NCI-H128 (cell line): Measurements from ENCODE around the gene RBBP4.
"Not testable (repeated sequence)": the region's sequence is repeated elsewhere in the genome, so short reads cannot be mapped to it uniquely, and the experiment has no call there.

ENCODE experiments used
- DNase-seq: peaks from one replicate; lab custom pipeline; 2025; ENCODE audit not compliant: unreplicated experiment; lab: John Stamatoyannopoulos, UW

RBBP4 gene

DNA sequence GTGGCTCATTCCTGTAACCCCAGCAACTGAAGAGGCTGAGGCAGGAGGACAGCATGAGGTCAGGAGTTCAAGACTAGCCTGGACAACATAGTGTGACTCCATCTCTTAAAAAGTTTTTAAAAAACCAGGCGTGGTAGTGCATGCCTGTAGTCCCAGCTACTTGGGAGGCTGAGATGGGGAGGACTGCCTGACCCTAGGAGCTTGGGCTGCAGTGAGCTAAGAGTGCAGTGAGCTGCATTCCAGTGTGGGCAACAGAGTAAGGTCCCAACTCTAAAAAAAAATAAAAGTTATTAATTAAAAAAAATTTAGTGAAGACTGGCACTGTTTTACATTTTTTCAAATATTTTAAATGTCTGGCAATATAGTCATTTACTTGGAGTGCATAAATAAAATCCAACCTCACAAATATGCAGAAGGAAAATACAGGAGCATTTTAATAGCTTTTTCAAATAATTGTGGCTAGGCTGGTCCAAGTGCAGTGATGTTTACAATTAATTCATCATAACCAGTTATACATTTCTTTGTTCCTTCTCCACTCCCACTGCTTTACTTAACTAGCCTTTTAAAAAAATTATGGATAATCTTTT is 11.4 kb upstream of the RBBP4 start:
- no peak for DNase-seq

DNA sequence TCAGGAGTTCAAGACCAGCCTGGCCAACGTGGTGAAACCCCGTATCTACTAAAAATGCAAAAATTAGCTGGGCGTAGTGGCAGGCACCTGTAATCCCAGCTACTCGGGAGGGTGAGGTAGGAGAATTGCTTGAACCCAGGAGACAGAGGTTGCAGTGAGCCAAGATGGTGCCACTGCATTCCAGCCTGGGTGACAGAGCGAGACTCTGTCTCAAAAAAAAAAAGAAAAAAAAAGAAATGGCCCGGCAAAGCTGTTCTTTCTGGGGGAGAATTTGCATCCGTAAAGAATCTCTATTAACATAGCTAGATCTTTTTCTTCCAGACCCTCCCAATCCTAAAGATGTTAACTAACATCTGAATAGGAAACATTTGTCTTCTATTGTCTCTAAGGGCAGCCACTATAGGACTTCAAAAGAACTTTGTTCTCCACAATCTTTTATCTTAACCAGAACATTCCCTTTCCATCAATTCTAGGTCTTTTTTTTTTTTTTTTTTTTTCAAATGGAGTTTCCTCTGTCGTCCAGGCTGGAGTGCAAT is 8.6 kb upstream of the RBBP4 start:
- not testable (repeated sequence) for DNase-seq

DNA sequence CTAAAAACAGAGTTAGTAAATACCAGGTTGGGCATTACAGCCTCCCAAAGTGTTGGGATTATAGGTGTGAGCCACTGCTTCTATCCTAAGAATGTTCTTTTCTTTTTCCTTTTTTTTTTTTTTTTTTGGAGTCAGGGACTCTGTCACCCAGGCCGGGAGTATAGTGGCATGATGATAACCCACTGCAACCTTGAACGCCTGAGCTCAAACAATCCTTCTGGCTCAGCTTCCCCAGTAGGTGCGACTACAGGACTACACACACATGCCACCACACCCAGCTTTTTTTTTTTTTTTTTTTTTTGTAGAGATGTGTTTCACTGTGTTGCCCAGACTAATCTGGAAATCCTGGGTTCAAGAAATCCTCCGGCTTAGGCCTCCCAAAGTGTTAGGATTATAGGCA is 6.6 kb upstream of the RBBP4 start:
- no peak for DNase-seq

GRCh38 chr1:32647308-32648134 is 3.5 kb upstream of the RBBP4 start:
- no peak for DNase-seq

DNA sequence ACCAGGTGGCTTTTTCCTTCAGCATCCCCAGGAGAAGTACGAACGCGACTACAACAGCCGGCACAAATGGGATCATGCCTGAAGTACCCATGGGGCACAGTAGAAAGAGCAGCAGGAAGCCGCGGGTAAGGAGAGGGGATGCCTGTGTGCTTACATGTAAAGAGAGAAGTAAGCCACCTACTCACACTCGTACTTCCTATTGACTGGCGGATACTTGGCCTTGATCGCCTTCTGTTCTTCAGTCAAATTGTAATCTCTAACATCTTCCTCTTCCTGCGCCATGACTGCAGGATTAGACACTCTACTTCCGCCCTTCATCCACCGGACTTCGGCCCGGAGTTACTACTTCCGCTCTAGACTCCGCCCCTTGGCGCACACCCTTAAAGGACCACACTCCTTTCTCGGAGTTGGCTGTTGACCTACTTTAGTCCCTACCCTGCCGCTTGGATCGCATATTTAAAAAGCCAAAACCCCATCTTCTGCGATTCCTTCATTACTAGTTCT is 708 bp upstream of the RBBP4 start, which contains the start of gene ZBTB8OS:
Gene ZBTB8OS, minus strand, starts transcription at position 303 of the 504 bp plus-strand sequence. Its CDS starts 21 bp downstream, at position 282.
- DNase-seq = peak; percentile 92

DNA sequence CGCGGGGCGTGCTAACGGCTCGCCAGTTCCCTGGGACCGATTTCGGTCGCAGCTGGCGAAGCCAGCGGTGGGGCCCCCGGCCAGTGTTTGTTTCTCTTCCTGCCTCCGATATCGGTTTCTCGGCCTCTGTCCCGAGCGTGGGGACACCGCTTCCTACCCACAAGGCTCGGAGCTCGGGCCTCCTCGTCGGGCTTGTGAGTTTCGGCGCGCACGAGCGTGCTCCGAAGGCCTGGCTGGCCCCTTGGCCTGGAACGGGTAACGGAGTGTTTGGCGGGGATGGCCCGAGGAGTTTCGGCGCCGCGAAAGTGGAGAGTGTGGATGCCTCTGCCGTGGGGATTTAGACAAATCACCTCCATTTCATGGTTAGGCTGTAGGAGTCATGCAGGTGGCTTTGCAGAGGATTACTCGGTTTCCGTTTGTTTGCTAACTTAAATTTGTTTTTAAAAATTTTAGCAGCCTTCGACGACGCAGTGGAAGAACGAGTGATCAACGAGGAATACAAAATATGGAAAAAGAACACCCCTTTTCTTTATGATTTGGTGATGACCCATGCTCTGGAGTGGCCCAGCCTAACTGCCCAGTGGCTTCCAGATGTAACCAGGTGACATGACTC is 559 bp downstream of the RBBP4 start:
- DNase-seq = no peak

DNA sequence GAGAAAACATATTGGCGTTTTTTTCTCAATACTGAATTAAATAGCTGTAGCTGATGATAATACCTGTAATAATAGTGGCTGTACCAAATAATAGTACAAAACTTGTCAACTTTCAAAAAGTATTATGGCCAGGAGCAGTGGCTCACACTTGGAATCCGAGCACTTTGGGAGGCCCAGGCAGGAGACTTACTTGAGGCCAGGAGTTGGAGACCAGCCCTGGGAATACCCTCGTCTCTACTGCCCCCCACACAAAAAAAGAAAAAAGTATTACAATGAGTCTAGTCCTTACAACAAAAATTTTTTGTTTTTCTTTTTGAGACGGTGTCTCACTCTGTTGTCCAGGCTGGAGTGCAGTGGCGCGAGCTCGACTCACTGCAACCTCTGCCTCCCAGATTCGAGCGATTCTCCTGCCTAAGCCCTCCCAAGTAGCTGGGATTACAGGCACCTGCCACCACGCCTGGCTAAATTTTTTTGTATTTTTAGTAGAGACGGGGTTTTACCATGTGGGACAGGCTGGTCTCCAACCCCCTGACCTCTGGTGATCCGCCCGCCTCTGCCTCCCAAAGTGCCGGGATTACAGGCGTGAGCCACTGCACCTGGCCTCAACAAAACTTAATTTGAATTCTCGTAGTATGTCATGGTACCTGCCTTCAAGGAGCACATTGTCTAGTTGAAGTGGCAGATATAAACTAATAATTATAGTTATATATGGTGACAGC is 1.4 kb downstream of the RBBP4 start:
- no peak for DNase-seq

GRCh38 chr1:32659581-32659980 is 8.6 kb downstream of the RBBP4 start:
- no peak for DNase-seq

DNA sequence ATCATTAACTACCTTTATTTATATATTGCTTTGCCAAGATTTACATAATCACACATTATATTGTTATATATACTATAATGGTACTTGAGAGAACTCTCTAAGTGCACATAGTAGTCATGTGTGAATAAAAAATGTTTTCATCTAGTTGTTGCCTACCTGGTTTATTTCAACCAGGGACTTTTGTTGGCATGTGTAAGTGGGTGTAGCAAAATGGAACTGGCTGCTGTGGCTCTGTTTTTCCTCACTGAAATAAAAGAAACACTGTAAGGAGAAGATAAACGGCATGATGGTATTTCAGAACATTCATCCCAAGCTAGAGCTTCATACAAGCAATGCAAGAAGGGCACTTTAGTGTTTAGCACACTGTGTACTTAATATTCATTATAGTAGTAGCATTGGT is 14.9 kb downstream of the RBBP4 start:
- DNase-seq = no peak

- DNase-seq = no peak
Observed at GRCh38 chr1:32666901-32667566, 16.0 kb downstream of the RBBP4 start.

DNA sequence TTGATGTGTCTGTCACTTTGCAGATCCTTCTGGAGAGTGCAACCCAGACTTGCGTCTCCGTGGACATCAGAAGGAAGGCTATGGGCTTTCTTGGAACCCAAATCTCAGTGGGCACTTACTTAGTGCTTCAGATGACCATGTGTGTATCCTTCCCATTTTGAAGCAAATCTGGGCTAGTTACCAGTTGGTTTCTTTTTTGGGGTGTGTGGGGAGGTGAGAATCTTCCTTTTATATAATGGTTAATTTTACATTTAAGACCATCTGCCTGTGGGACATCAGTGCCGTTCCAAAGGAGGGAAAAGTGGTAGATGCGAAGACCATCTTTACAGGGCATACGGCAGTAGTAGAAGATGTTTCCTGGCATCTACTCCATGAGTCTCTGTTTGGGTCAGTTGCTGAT is 17.7 kb downstream of the RBBP4 start:
- DNase-seq = not testable (repeated sequence)

GRCh38 chr1:32676945-32677344 is 25.9 kb downstream of the RBBP4 start:
- DNase-seq = no peak

- not testable (repeated sequence) for DNase-seq
Observed at GRCh38 chr1:32679993-32680392, 29.0 kb downstream of the RBBP4 start.

DNA sequence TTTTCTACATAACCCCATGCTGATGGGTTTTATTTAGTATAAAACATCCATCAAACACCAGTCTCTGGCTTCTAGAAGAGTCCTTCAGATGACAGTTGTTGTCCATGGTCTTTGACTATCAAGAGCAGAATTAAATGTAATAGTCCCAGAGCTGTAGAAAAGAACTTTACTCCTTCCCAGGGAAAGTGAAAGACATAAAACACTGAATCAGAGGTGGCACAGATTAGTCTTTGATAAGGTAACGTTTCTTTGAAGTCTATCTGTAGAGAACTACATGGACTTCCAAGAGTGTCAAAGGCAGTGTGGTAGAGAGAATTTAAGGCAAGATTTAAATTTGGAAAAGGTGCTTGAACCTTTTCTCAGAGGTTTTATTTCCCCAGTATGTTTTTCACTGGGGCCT is 29.6 kb downstream of the RBBP4 start:
- DNase-seq = no peak

- DNase-seq = no peak
Observed at GRCh38 chr1:32681509-32681908, 30.5 kb downstream of the RBBP4 start.

GRCh38 chr1:32681999-32682398 is 31.0 kb downstream of the RBBP4 start:
- DNase-seq = no peak

GRCh38 chr1:32683397-32683796 is 32.4 kb downstream of the RBBP4 start:
- no peak for DNase-seq

DNA sequence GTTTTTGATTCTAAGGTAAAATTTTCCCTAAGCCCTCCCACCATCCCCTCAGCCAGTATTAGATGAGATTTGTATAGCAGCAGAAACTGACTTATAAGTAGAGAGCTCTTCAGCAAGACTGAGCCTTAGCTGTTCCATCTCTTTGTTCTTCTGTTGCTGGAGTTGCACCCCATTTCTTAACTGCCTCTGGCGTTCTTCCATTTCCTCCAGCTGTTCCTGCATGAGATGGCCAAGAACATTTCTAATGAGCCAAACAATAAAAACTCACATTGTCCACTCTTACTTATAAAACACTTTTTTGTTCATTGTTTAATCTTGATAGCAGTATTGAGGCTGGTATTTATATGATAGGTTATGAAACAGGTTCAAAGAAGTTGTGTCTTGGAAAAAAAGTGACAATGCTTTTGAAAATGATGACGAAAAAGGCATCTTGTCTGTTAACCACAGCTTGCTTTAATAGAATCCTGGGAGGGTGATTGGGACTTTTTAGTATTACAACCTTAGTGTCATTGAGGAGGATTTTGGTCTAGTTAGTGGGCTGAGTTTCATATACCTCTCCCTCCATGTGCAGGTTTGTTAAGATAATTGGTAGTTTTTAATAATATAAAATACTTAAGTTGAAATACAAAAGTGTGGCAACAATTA is 33.3 kb downstream of the RBBP4 start:
- no peak for DNase-seq

- no peak for DNase-seq
Observed at GRCh38 chr1:32685498-32685897, 34.5 kb downstream of the RBBP4 start.

DNA sequence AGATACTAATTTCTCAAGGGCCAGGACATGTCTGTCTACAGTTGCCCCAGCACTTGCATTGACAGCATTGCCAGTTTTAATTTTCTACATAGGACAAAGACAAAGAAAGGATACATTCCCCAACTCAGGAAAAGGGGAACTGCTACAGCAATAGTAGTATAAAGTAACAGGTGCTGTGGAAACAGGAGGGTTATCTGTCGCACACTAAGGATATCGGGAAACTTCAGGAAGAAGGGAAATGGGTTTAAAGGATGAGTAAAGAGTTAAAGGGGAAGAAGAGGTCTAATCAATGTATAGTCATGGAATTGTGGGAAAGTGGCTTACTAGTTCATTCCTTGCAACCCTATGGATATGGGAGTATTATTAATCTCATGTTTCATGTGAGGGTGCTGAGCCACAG is 35.4 kb downstream of the RBBP4 start:
- DNase-seq = no peak
